Measurements from ENCODE around the gene SAYSD1.

Gene SAYSD1

GRCh38 chr6:39055661-39056060 lies 59.3 kb downstream of the SAYSD1 start:
- no peak for DNase-seq

DNA sequence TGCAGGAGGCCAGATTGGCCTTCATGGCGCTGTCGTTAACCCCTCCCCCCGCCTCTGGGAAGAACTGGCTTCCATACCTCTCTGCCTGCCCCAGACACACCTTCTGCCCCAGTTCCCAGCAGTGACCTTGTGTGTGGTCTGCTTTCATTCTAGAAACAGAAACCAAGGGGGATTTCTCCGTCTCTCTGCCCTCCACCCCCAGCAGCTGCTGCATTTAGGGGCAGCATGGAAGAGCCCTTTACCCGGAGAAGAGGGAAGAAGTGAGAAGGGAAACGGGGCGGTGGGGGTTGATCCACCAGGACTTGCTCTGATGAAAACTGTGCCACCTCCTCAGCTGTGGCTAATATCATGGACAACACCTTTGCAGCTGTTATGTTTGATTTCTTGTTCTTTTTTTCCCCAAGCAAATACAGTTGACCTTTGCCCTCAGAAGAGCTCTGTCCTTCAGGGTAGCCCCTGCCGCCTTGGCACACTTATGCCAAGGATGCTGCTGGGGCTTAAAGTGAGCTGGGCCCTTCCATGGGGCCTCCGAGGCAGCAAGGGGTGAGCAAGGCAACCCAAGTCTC lies 60.3 kb downstream of the SAYSD1 start:
- no peak for DNase-seq

All from NCI-H1048 (cell line).